GM21390 (cell line): ENCODE results near the gene LINC01488.

Experiments
- ATAC-seq: cut with Tn5 transposase; IDR thresholded peaks from one replicate; pipeline ENCODE4 v1.9.1; 2021; ENCODE audit not compliant: unreplicated experiment

The LINC01488 gene

DNA sequence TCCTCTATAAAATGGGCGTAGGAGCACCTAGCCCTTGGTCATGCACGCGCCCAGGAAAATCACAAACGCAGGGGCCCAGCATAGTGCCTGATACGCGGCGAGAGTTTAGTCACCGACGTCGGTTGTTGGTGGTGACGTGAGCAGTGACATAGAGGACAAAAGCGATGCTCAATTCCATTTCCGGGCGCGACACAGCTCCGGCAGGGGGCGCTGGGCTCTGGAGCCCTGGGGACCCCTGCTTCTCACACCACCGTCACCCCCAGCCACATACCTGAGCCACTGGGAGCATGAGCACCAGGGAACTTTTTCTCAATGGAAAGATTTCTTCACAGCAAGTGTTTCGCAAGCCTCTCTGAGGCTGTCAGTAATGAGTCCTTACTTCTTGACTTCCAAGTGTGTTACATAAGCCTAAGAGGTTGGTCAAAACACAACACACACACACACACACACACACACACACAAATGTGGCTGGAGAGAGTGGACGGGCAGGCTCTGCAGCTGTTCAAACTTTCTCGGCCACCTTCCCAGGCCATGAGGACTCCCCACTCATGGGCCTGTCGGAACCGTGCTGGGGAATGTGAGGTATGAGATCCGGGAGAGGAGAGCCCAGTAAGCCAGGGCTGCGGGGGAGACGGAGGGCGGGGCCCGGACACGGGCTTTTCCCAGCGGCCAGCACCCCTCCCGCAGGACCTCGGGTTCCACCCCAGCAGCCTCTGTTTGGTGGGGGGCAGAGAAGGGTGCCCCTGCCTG, 36.9 kb upstream of the LINC01488 start:
- ATAC-seq: no peak

DNA sequence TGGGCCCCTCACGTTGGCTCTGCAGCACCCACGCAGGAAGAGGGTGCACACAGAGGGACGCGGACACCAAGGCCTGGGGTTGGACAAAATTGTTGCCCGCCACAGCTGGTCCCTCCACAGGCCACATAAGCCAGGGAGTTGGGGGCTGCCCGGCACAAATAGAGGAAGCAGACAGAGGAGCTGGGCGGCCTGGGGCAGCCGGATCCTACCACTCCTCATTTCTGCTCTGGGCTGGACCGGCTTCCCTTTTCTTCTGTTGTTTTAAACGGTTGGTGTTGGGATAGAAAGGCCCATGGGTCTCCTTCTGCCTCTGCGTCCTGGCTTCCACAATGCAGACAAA, 36.4 kb upstream of the LINC01488 start:
- no peak for ATAC-seq

DNA sequence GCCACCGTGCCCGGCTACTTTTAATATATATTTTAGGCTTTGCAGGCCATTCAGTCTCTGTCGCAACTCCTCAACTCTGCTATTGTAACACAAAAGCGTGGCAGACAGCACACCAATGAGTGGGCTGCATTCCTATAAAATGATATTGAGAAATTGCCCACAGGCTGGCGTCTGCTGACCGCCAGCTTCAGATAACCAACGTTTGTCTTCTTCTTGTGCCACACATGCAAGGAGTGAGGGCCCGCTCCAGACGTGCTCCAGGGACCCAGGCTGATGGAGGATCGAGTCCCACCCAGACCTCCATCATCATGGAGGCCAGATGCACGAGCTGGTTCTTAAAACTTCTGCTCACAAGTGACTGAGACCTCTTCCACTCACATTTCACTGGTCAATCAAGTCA, 35.4 kb upstream of the LINC01488 start:
- ATAC-seq: no peak

DNA sequence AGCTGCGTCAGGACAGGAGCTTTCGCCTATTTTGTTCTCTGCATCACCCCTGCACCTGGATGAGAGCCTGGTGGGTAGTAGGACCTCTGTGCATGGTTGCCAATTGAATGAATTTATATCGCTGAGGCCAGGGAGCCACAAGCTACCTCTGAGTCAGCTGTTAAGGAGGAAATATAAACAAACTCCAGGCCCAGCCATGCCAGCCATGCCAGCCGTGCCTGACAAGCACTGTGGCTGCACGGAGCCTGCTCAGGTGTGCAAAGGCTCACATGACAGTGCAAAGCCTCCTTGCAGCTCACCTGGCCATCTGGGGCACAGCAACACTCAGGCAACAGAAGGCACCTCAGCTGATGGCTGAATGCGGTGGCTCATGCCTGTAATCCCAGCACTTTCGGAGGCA, 33.7 kb upstream of the LINC01488 start:
- no peak for ATAC-seq

DNA sequence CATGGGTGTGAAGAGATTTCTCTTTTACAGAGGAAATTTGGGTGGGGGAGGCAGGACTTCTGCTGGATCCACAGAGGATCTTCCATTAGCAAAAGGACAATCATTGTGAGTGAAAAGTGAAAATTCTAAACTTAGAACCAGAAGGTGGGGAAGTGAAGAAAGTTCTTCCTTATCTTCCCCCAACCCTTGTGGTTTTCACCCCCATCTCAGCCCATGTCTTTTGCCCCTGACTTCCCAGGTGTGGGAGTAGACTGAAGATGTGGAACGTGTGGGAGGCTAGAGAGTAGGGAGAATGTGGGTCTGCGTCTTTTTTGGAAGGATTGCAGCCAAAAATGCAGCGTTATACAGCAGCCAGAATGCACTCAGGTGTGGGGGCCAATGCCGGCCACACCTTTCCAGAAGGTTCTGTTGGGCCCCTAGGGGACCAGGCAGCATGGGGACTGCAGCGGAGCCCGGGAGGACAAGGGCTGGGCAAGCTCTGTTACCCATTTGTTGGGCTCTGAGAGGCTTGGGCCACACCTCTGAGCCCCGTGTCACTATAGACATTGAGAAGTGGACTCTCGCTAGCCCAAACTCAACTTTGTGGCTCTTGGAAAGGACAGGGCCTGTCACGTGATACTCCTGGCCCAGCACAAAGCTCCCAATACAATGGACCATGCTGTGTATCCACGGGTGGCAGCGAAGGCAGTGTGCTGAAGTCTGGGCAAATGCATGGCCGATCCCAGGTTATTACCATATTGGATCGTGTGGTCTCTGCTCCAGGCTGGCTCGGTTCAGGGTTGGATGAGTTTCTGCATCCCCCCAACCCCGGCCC, 32.8 kb upstream of the LINC01488 start:
- no peak for ATAC-seq

DNA sequence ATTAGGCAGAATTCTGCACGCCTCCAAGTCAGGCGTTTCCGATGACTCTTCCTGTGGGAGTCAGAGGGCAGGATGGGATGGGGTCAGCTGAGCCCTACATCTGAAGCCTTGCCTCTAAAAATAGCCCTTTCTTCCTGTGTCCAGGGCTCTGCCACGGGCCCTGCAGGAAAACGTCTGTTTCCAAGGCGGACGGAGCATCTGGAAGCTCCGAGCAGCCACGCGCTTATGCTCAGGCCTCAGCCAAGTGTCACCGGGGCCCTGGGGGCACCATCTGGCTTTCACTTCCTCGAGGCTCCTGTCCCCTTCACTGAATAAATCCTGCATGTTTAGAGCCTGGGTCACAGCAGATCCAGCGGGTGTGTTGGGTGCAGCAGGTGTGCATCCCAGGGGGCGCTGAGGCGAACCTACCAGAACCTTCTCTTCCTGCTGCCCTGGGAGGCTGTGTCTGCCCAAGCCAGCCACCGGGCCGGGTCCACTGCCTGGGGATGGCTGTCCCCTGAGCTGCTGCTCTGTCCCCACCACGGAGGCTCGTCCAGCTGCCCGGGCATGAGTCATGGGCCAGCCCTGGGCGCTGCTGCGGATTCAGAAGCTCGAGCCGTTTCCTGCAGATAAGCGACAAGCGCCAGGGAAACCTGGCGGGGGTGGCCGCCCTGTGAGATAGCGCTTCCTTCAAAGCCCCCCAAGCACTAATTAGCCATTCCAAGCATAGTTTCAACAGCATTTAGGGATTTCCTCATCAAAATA, 32.0 kb upstream of the LINC01488 start:
- no peak for ATAC-seq

DNA sequence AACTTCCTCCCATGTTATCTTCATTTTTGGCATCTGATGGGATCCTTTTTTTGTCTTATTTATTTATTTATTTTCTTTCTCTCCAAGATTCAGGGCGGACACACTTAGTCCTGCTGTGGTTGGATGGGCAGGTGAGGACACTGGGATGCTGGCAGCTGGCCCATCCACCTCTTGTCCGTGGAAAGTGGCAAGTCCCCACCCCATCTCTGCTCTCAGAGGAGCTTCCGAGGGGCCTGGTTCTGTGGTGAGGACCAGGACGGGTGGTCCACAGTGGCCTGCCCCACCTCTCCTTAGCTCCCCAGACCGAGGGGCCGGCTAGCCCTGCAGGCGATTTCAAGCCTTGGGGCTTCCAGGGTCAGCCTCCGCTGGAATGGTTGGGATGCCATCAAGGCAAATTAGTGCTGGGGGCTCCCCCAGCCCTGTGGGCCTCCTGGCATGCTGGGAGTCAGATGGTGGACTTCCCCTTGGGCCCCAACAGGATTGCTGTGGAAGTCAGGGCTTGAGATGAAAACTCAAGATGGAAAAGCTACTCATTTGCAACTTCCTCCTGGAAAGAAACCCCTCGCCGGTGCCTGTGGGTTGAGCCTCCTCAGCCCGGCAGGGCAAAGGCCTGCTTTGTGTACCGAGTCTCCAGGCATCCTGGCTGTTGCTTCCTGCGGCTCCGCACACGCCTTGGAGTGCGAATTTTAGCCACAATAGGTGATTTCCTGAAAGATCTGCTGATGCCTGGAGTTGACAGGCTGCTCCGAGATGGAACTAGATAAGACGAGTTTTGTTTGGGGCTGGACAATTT, 31.2 kb upstream of the LINC01488 start:
- no peak for ATAC-seq

DNA sequence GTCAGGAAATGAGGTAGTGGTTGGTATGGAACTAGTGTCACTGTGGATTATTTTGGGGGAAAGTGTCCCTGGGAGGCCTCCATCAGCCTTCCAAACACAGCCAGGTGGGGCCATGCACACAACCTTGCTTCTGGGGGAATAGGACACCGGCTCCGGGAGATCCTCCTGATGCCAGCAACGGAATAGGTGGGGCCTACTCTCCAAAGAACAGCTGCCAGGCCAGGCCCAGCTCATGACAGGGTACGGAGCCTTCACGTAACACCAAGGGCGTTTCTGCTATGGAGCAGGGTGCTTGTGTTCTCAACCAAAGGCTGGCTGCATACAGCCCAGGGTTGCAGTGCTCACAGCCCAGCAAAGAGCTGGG, 30.6 kb upstream of the LINC01488 start:
- ATAC-seq: no peak

DNA sequence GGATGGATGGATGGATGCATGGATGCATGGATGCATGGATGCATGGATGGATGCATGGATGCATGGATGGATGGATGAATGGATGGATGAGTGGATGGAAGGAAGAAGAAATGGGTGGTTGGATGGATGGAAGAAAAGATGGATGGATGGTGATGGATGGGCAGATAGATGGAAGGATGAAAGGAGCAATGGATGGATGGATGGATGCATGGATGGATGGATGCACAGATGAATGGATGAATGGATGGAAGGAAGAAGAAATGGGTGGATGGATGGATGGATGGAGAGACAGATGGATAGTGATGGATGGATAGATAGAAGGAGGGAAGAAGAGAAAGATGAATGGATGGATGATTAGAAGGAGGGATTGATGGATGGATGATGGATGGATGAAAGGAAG, 30.2 kb upstream of the LINC01488 start:
- ATAC-seq: no peak

DNA sequence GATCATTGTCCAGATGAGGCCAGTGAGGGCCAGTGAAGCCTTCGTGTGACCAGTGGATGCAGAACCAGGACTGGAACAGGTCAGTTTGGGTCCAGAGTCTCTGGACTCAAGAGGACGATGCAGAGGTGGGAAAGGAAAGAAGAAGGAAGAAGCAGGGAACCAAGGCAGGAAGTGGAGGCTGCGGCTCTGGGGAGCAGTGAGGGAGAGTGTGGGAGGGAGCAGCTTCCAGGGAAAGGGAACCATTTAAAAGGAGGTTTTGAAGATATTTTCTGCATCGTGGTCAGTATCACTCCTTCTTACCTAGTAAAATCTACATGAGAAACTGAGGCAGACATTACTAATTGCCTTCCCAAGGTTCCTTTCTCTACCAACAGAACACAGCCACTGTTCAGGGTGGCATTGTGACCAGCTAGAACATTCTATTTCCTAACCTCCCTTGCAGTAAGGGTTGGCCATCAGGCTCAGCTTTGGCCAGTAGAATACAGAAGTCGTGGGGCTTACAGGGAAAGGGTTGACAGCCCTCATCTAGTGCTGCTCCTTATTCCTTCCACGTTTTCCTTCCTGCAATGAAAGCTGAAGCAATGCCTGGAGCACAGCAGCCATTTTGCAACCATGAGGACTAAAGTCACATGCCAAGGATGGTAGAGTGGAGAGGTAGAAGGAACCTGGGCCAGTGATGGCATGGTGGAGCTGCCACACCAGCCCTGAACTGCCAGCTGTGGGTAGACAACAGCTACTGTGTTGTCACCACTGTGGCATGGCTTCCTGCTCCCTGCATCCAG, 29.1 kb upstream of the LINC01488 start:
- ATAC-seq: no peak

DNA sequence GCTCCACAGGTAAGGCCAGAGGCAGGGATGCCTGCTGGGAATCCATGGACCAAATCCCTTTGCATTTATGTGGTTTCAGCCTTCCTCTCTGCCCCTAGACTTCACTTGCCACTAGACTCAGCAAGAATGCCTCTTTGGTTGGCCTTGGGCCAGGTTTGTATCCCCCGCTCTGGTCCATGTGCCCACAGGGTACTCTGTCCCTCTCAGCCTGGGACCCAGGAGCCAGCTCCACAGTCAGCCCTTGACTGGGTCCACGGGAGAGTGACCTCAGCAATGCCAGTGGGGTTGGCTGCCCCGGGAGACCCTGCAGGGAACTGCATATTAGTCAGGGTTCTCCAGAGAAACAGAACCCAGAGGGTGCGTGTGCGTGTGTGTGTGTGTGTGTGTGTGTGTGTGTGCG, 28.3 kb upstream of the LINC01488 start:
- no peak for ATAC-seq

DNA sequence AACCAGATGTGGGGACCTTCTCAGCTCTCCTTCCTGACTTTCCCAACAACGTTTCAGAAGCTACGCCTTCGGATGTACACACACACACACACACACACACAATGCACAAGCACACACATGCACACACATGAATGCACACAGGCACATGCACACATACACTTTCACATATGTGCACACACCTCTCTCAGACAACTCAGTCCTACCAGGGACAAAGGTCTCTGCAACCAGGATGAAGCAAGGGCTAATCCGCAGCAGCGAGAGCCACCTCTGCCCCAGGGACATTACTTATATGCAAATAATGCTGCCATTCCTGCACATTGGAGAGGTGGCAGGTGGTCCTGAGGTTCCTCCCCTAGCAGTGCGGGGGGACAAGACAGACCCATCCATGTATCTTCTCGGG, 27.4 kb upstream of the LINC01488 start:
- no peak for ATAC-seq

DNA sequence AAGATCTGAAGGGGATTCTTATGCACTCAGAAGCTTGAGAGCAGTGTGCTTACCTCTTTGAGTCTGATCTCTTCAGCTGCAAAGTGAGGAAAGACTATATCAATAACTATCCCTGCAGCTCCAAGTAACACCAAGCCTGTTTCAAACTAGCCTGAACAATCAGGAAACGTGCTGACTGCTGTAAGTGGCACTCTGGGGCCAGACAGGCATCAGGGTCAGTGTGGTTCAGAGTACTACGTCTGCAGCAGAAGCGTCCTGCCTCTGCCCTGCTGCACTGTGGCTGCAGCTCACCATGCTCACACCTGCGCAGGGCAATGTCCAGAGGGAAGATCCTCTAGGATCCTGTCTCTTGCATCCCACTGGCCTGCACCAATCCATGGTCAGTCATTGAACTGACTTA, 25.5 kb upstream of the LINC01488 start:
- no peak for ATAC-seq

DNA sequence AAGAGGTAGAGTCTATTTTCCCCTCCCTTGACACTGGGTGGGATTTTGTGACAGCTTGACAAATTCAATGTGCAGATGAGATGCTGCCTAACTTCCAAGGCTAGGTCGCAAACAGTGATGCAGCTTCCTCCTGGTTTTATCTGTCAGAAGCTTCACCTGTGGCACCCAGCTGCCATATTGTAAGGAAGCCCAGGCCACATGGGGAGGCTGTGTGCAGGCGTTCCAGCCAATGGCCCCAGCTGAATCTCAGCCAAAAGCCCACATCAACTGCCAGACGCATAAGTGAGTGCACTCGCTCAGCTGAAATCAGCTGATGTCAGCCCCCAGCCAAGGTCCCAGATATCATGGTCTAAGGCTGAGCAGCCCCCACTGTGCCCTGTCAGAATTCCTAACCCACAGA, 24.8 kb upstream of the LINC01488 start:
- ATAC-seq: no peak

DNA sequence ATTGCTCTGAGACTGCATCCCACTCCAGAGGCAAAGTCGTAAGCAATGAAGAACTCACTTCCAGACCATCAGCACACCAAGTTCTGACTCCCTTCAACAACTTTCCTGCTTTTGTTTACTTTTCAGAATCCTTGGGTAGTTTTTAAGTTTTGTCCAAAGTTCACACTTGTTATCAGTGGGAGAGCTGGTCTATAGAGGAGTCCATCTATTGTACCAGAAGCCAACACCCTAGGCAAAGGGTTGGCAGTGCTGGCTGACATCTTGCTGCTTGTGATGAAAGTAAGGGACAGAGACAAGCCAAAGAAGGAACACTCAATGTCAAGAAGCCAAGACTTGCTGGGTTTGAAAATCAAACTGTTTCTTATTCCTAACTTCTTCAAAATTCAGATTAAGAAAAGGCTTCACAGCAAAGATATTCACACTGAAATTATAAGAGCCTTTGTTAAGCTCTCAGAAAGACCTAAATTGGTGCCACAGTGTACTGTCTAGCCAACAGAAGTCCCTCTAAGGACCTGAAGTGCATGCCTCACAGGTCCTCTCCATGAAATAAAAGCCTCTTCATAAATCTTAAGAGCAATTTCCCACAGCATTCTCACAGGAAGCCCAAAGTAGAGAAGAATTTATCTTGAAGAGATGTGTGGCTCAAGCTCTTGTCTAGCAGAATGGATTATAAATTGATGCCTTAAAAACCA, 21.5 kb upstream of the LINC01488 start:
- ATAC-seq: no peak

DNA sequence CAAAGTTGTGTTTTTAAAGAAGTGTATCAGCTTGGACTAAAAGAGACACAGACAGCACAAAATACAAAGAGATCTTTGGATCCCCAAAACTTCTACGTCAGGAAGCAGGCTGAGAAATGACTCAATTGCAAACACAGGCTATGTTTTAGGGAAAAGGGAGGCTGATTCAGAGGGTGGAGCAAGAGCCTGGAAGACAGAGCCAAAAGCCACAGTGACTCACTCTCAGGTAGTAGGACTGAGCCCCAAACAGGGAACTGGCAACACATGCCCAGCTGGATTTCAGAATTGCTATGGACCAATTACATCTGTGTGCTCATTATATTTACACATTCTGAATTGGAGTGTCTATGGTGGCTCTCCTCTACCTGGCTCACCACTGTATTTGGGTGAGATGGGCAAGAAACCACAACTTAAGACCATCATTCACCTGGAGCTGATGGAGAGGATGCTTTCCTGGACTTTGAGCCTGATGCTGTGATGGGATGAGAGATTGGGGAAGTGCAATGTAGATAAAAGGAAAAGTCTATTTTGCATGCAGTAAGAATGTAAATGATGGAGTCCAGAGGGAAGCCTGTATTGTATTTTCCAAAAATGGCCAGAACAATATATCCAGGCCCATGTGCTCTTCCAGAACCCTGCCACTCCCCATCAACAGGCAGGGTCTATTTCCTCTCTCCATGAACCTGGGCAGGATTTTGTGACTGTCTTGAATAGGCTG, 20.8 kb upstream of the LINC01488 start:
- ATAC-seq: no peak

DNA sequence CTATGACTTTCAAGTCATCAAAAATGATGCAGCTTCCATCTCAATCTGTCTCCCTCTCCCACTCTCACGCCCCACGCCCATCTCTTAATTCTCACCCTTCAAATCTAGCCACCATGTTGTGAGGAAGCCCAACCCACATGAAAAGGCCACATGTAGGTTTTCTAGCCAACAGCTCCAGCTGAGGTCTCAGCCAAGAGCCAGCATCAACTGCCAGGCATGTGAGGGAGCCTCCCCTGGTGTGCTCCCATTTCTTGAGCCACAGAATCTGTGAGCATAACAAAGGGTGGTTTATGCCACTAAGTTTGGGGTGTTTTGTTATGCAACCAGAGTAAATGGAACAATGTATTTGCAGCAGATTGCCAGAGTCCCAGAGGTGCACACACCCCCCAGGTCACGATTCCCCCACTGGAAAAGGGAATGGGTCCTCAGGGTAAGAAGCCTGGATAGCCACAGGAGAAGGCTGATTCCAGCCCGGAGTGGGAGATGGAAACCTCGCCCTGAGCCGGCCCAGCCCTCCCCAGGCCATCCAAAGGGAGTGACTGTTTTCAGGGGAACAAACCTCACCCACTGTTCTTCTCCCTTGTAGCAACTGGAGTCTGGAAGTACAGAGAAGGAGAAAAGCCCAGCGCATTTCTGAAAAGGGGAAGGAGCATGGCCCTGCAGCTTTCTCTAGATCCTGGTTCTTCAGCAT, 20.0 kb upstream of the LINC01488 start:
- ATAC-seq: no peak

DNA sequence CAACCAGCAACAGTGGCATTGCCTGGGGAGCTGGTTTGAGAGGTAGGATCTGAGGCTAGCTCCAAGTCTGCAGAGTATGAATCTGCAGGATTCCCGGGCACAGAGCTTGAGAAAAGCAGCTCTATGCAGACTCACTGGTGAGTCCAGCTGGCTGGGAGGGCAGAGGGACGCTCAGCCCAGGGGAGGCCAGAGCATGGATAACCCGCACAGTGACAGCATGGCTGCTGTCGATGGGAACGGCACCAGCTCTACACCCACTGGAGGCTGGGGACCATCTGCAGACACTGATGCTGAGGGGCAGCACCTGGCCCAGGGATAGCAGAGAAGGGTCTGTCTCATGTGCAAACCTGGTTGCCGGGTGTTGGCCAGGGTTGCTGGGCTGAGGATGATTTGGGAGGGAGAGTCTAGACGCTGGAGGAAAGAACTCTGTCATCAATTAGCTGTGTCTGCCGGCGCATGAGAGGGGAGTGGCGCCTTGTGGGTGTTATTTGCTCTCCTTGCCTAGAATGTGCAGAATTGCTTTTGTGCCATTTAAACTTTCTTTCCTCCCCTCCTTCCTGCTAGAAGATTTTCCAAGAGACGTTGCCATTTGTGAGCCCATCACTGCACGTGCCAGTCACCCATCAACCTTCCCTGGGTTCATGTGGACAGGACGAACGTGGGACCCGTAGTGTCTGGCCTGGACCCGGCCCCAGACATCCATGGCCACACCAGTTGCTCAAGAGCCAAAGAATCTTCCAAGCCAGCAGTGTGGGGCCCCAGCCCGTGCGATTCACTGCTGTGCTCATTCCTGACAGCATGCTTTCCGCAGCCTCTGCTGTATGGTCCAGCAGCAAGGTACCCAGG, 19.1 kb upstream of the LINC01488 start:
- ATAC-seq: no peak
